Lower leg skin (tissue), 3 donors: Measurements from ENCODE around the gene CABLES1.

Experiments
- CTCF ChIP-seq, 3 donors: fragments of 450-650 bp; IDR thresholded peaks; one replicate each; pipeline ENCODE4 v1.5.1; 2016; ENCODE audit warnings: antibody characterized with exemption in 3 of 3, mild to moderate bottlenecking in 3 of 3, moderate library complexity in 2 of 3
- POLR2A ChIP-seq, 2 donors: fragments of 450-650 bp; IDR thresholded peaks; one replicate each; pipeline ENCODE4 v1.6.1; 2016 to 2017; ENCODE audit warnings: antibody characterized with exemption in 2 of 2, mild to moderate bottlenecking in 1 of 2, moderate library complexity in 1 of 2

GRCh38 chr18:23207994-23208393, 72.7 kb downstream of the CABLES1 start:
- TF ChIP-seq CTCF (IDR thresholded peaks at IDR 0.05) (no peak), POLR2A (IDR thresholded peaks at IDR 0.05) (no peak)
